GM19238 (cell line): ENCODE results near the gene TBC1D5.
"Not testable (repeated sequence)": the region's sequence is repeated elsewhere in the genome, so short reads cannot be mapped to it uniquely, and the experiment has no call there.

Experiments
- DNase-seq: peaks from one replicate; pipeline ENCODE4 v3.0.0; 2011; ENCODE audit warnings: low spot score; ENCODE audit not compliant: insufficient read length

Gene TBC1D5, protein sequence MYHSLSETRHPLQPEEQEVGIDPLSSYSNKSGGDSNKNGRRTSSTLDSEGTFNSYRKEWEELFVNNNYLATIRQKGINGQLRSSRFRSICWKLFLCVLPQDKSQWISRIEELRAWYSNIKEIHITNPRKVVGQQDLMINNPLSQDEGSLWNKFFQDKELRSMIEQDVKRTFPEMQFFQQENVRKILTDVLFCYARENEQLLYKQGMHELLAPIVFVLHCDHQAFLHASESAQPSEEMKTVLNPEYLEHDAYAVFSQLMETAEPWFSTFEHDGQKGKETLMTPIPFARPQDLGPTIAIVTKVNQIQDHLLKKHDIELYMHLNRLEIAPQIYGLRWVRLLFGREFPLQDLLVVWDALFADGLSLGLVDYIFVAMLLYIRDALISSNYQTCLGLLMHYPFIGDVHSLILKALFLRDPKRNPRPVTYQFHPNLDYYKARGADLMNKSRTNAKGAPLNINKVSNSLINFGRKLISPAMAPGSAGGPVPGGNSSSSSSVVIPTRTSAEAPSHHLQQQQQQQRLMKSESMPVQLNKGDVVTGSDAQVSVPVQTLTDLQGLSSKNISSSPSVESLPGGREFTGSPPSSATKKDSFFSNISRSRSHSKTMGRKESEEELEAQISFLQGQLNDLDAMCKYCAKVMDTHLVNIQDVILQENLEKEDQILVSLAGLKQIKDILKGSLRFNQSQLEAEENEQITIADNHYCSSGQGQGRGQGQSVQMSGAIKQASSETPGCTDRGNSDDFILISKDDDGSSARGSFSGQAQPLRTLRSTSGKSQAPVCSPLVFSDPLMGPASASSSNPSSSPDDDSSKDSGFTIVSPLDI

GRCh38 chr3:17742102-17742879 is at the start of gene TBC1D5:
Gene TBC1D5 (minus strand): TSS chr3:17742631. CDS start chr3:17508570, 234,061 bp downstream.
- DNase-seq: peak; percentile 81

GRCh38 chr3:17783426-17783825 is 41.0 kb upstream of the TBC1D5 start:
- DNase-seq: no peak

GRCh38 chr3:17782751-17783150 is 40.3 kb upstream of the TBC1D5 start:
- no peak for DNase-seq

GRCh38 chr3:17780369-17780768 is 37.9 kb upstream of the TBC1D5 start:
- not testable (repeated sequence) for DNase-seq

- DNase-seq: not testable (repeated sequence)
Observed at GRCh38 chr3:17779304-17780250, 37.1 kb upstream of the TBC1D5 start.

GRCh38 chr3:17777326-17777725 is 34.9 kb upstream of the TBC1D5 start:
- DNase-seq: not testable (repeated sequence)

- no peak for DNase-seq
Observed at GRCh38 chr3:17775073-17775472, 32.6 kb upstream of the TBC1D5 start.

GRCh38 chr3:17774180-17774910 is 31.9 kb upstream of the TBC1D5 start:
- not testable (repeated sequence) for DNase-seq

DNA sequence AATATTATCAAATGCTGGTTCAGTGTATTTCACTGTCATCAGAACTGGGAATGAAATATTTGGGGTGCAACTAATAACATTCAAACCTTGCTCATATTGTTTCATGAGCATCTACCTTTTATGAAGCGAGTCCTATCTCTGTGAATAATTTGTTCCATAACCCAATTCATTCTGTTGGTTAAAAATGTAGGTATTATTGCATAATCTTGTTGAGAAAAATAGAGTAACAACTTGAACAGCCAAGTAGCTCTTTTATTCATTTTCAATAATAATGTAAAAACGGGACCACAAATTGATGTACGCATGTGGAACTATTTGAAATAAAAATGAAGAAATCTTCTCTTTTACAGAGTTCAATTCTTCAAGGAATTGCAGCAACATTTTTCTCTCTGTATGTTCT is 30.1 kb upstream of the TBC1D5 start:
- DNase-seq: no peak

DNA sequence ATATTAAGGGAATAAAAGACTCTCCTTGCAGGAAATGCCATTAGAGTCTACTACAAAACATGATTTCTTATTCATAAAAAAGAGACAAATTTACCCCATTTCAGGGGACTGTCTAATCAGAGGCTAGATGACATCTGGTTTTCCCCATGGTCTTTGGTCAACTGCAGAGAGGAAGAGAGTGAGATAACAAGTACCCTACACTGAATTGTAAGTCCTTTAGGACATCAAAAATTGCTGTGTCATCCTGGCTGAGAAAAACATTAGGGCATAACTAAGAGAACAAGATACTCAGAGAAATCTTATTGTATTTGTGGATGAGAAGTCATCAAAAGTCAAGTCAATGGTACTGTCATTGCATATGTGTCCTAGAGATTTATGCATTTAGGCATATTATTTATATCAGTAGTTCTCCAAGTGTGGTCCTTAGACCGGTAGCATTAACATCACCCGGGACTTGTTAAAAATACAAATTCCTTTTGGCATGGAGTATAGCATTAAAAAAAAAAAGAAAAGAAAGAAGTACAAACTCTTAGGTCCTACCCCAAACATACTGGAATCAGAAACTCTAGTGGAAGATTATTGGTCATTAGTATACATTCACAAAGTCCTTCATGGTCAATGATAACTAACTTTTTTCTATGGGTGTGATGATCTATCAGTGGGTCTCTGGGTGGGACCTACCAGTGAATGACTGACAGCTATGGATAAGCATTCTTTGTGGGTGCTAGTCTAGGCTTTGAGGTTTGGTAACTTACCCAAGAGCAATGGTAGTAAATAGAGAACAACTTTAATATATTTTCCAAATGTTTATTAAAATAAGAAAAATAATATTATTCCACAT is 29.0 kb upstream of the TBC1D5 start:
- DNase-seq: no peak

DNA sequence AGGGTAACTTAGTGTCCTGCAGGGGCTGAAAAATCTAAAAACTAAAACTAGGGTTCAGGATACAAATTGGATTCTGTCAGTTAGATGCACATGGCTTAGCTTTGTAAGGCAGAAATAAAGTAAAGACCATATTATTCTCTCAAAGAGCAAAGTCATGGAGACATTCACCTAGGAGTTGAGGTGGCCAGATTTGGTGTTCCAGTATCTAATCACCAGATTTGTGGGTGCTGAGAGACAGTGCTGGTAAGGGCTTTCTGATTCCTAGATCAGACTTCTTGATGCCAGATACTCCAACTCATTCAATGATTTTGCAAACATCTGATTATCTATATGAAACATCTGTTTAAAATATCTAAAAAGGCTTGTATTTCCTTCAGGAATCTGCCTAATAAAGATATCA is 28.3 kb upstream of the TBC1D5 start:
- DNase-seq: no peak

DNA sequence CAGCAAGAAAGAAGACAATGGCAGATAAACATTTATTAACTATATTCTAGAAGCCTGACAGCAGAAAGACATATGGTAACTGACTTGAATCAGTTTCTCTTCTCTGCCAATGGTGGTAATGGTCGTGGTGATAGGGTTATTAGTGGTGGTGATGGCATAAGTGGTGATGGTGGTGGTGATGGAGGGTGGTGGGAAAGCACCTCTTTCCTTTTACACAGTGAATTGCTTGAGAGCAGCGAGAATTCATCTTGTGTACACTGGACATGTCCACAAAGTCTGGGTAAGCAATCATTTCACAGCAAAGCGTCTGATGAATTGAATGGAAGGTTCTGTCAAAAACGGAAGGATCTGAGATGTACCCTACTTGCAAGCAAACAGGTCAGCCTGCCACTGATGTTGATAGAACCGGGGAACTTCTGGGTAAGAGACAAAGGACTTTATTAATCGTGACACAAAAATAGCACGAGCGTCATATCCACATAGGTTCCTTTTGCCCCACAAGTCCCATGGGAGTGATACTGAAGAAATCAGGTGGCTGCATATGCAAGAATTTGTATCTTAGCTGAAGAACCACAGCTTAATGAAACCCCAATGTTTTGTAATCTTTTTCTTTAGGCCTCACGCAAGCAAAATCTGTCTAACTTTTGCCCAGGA is 23.5 kb upstream of the TBC1D5 start:
- no peak for DNase-seq

DNA sequence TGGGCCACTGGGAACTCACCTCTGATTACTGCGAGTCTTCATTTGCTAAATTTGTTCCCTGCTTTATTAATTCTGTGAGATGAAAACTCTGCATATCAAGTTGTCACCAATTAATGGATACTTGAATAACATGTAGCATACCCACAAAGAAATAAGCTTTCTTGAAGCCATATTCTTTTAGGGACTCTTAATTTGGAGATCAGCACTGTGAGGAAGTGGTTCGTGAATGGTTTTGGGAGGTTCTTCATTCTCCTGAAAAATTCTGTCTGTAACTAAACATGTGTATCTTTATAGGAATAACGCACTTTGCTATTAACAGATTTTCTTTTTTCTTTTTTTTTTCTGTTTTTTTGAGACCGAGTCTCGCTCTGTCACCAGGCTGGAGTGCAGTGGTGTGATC is 19.1 kb upstream of the TBC1D5 start:
- no peak for DNase-seq

DNA sequence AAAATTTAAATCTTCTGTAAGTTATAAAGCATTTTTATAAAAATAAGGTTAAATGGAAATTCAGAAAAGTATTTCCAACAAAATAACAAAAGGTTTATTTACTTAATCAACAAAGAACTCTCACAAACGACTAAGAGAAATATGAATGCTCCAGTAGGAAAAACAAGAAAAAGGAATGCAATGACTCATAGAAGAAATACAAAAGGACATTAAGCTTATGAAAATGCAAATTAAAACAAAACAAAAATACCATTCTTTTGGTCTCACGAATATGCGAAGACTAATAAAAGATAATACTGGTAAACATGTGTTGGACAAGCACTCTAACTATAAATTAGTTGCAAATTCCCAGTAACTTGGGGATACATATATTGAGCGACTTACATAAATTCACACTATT is 17.5 kb upstream of the TBC1D5 start:
- DNase-seq: no peak

- no peak for DNase-seq
Observed at GRCh38 chr3:17755836-17756235, 13.4 kb upstream of the TBC1D5 start.

DNA sequence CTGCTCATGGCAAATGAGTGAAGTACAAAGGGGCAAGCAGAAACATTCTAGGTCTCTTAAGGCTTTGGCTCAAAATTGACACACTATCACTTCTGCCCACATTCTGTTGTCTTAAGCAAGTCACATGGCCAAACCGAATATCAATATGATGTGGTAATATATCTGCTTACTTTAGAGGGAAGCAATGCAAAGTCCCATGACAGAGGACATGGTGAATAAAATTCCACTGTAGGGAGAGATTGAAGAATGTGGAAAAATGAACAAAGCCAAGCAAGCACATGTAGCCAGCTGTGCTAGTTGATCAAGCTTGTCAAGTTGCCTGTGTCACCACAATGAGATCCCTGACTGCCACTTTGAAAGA is 11.2 kb upstream of the TBC1D5 start:
- DNase-seq: no peak

- DNase-seq: no peak
Observed at GRCh38 chr3:17752876-17753631, 10.6 kb upstream of the TBC1D5 start.

- no peak for DNase-seq
Observed at GRCh38 chr3:17752436-17752835, 10.0 kb upstream of the TBC1D5 start.
